NCI-H2107 (cell line): Measurements from ENCODE around the gene GNG8.
A peak's percentile ranks its signal among the peaks of the same experiment; 100 is the strongest.

Experiments
- DNase-seq: peaks from one replicate; lab custom pipeline; 2025; lab: John Stamatoyannopoulos, UW

The GNG8 gene

DNA sequence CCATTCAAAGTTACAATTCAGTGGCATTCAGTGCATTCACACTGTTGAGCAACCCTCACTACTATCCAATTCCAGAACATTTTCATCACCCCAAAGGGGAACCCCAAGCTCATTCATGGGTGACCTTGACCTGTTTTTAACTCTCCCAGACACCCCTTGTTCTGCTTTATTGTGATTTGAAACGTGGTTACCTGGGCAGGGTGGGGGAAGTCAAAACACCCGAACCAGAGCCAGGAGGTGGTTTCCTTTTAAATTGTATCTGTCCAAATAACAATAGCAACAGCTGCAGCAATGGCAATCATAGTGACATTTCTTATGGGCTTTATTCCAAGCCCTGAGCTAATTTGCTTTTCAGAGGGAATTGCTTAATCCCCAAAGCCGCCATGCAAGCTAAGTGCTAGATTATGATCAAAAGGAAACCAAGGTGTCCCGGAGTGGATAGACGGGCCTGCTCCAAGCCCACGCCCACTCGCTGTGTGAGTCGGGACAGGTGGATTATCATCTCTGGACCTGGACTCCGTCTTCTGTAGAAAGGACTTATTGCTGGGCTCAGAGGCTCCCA lies 17.3 kb downstream of the GNG8 start:
- DNase-seq = no peak

DNA sequence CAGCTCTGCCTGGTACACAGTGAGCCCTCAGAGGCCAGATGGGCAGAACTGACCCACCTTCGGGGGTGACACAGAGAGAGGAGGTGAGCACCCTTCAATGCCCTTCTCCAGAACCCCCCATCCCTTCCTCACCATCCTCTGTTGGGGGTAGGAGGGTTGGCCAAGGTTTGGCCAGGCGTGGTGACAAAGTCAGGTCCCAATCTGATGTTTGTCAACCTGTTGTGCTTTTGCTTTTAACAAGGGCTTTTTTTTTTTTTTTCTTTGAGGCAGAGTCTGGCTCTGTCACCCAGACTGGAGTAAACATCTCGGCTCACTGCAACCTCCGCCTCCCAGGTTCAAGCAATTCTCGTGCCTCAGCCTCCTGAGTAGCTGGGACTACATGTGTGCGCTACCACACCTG lies 18.4 kb downstream of the GNG8 start:
- DNase-seq = no peak

DNA sequence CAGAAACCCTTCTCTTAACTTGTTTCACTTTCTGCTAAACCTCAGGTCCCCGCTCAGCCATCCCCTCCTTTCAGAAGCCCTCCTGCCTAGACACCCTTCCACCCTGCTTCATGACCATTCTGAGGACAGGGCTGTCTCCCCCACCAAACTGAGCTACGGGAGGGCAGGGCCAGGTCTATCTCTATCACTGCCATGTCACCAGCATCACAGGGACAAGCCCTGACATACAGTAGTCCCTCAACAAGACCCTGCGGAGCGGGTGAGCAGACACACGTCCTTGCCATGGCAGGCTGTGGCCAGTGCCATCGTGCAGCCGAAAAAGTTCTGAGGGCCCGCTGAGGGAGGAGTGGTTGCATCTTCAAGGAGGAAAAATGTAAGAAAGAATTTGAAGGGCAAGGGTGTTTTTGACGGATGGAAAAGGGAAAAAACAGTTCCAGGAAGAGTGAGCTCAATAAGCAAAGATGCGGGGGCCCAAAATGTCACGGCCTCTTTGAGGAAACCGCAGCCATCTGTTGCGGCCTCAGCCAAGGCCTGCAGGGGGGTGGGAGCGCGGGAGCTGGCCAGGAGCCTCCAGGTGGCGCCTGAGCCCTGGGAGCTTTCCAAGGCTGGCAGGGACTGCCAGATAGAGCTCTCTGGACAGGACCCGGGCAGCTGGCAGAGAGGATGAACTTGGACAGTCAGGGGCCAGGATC lies 19.2 kb downstream of the GNG8 start:
- no peak for DNase-seq

DNA sequence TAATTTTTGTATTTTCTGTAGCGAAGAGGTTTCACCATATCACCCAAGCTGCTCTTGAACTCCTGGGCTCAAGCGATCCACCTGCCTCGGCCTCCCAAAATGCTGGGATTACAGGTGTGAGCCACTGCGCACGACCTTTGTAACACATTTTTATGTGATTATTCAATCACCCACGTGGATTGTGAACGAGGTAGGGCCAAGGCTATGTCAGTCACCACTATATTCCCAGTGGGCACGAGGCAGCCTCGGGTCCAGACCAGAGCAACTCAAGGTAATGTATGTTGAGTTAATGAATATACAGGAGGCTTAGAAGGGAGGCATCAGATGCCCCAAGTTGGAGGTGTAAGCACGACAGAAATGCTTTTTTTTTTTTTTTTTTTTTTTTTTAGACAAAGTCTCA lies 20.0 kb downstream of the GNG8 start:
- no peak for DNase-seq

DNA sequence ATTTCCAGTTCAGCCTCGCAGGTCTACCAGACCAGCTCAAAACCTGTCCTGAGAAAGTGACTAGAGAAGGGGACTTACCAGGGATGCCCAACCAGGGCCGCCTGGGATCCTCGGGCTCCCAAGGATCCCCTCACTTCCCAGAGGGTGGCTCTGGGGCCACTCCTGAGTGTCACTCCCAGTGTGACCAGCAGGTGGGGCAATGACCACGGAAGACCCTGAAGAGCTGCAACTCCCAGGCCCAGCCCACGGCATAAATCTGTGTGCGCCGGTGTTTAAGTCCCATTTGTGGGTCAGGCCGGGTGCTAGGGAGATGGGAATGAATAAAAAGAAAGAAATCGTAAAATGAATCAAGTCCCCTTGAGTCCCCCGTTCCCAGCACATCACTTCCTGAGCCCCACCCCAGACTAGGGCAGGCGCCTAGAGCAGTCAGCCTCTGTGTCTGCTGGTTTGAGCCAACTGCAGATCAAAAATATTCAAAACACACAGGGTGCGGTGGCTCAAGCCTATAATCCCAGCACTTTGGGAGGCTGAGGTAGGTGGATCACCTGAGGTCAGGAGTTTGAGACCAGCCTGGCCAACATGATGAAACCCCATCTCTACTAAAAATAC lies 21.8 kb downstream of the GNG8 start:
- peak; percentile 69 for DNase-seq

DNA sequence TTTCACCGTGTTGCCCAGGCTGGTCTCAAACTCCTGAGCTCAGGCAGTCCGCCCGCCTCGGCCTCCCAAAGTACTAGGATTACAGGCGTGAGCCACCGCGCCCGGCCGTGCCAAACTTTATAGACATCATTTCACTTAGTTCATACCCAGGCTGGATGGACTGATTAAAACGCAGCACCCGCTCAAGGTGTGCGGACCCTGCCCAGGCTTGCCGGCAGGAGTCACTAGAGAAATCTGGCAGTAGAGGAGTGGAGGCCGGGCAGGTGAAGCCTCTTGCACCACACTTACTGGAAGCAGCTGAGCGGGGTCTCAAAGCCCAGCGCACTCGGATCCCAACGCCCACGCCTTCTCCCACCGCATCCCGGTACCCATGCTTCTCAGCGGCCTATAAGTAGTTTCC lies 22.5 kb downstream of the GNG8 start:
- no peak for DNase-seq

DNA sequence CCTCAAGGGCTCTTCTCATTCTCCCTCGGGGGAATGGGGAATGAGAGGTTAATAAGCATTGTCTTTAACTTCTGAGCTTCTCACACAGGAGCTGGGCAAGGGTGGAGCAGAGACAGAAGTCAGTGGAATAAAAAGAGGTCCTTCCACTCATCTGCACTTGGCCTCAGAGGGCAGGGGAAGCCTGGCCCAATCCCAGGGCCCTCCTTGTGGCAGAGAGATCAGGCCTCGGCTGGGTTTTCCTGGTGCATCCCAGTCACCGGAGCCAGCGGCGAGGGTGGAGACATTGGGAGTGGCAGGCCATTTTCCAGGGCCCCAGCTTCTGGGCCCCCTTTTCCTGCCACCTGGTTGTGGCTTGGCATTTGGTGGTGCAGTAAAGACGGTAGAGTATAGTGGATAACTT lies 24.2 kb downstream of the GNG8 start:
- no peak for DNase-seq

DNA sequence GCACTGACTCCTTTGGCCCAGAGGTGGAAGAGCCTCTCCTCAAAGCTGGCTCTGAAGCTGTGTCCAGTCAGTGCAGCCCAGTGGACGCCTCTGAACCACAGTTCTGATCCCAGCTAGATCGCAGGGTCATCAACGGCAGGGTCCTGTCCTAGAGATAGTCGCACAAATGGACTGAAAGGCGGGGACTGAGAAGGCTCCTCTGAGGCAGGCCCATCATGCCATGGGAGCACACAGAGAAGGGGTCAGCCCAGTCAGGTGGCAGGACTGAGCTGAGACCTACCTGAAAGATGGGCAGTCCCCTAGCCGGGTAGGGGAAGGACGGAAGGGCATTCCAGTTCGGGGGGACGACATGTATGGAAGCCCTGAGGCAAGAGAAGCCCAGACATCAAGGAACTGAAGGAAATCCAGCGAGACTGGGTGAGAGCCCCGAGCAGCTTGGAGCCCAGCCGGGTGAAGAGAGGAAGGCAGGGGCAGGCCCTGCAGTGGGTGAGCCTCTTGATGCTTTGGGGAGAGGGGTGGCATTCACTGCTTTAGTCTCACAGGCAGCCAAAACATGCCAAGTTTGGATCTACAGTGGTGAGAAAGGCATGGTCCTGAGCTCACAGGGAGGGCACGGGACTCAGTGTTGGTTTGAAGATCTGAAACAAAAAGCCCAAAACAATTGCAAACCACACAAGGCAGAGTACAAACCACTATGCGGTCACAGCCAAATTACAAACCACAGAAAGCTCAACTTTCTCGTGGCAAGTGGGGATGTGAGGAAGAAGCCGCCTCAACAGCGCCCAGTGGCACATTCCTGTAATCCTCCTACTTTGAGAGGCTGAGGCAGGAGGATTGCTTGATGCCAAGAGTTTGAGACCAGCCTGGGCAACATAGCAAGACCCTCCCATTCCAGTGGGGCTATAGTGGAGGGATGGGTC lies 24.9 kb downstream of the GNG8 start:
- no peak for DNase-seq

DNA sequence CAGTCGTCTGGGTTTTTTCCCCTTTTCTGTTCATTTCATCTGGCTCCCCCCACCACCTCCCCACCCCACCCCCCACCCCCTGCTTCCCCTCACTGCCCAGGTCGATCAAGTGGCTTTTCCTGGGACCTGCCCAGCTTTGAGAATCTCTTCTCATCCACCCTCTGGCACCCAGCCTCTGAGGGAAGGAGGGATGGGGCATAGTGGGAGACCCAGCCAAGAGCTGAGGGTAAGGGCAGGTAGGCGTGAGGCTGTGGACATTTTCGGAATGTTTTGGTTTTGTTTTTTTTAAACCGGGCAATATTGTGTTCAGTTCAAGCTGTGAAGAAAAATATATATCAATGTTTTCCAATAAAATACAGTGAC lies 25.6 kb downstream of the GNG8 start:
- DNase-seq = no peak

DNA sequence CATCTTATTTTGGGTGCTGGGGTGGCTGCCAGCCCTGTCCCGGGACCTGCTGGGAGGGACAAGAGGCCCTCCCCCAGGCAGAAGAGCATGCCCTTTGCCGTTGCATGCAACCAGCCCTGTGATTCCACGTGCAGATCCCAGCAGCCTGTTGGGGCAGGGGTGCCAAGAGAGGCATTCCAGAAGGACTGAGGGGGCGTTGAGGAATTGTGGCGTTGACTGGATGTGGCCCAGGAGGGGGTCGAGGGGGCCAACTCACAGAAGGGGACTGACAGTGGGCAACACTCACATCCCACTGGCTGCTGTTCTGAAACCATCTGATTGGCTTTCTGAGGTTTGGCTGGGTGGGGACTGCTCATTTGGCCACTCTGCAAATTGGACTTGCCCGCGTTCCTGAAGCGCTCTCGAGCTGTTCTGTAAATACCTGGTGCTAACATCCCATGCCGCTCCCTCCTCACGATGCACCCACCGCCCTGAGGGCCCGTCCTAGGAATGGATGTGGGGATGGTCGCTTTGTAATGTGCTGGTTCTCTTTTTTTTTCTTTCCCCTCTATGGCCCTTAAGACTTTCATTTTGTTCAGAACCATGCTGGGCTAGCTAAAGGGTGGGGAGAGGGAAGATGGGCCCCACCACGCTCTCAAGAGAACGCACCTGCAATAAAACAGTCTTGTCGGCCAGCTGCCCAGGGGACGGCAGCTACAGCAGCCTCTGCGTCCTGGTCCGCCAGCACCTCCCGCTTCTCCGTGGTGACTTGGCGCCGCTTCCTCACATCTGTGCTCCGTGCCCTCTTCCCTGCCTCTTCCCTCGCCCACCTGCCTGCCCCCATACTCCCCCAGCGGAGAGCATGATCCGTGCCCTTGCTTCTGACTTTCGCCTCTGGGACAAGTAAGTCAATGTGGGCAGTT lies 26.2 kb downstream of the GNG8 start:
- no peak for DNase-seq

DNA sequence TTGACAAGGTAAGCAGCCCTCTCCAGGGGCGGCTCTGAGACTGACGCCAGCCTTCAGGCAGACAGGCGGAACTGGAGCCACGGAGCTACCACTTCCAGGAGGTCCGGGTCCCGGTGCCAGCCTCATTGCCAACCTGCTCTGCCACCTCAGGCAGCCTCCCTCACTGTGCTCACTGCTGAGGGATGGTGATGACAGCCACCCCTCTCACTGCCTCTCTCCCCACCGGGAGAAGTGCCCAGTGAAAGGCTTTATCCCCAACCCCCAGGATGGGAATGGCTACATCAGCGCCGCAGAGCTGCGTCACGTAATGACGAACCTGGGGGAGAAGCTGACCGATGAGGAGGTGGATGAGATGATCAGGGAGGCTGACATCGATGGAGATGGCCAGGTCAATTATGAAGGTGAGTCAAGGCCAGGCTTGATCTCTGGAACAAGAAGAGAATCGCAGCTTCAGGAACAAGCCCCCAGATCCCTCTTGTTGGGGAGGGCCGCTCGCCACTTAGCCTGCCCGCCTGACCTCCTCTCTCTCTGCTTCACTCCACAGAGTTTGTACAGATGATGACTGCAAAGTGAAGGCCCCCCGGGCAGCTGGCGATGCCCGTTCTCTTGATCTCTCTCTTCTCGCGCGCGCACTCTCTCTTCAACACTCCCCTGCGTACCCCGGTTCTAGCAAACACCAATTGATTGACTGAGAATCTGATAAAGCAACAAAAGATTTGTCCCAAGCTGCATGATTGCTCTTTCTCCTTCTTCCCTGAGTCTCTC lies 27.2 kb downstream of the GNG8 start:
- no peak for DNase-seq

DNA sequence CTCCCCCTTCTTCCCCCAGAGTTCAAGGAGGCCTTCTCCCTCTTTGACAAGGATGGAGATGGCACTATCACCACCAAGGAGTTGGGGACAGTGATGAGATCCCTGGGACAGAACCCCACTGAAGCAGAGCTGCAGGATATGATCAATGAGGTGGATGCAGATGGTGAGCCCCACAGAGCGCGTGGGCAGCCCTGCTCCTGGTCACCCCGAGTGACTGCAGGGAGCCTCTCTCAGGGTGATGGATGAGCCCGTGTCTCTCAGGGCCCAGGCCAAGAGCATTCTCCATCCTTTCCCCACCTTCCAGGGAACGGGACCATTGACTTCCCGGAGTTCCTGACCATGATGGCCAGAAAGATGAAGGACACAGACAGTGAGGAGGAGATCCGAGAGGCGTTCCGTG lies 27.8 kb downstream of the GNG8 start:
- DNase-seq = no peak

DNA sequence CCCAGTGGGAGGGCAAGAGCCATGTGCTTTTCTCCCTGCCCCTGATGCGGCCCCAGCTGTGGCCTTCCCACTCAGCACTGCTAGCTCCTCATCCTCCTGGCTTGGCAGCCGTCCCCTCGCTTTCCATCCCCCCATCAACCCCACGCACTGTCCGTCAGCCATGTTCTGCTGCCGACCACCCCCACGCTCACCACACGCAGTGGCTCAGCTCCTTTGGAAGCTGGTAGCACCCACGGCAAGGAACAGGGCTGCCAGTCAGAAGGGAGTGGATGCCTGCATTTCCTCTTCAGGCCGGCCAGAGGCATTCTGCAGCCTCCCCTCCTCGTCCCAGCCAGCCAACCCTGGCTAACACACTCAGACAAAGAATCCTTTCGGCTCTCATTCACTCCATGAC lies 28.6 kb downstream of the GNG8 start:
- DNase-seq = no peak

DNA sequence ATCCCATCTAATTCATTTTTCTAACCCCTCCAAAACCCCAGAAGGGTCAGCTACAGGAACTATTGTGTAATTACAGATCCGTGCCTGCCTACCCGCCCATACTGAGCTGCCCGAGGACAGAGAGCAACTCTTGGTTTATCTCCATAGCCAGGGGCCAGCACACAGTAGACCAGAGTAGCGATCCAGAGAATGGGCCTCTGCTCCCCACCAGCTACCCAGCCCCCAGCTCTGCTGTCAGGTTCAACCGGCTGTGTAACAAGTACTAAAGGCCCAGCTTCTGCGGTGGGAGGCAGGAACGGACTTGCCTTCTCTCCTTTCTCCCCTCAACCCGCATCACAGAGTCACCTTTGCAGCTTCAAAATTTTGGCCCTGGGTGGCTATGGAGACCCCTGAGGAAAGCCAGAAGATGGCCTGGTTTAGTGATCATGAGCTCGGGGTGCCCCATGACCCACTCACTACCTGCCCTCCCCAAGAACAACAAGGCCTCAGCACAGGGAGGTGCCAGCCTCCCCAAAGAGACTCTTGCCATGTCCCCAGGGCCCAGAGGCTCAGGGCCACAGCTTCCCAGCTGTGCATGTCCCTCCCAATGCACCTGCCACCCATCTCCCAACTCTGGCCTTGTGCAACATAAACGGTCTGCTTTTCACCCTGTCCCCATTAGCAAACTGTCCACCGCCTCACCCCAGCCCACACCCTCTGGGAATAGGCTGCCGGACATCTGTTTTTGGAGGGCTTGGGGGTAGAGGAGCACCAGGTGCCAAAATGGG lies 29.1 kb downstream of the GNG8 start:
- DNase-seq = no peak

DNA sequence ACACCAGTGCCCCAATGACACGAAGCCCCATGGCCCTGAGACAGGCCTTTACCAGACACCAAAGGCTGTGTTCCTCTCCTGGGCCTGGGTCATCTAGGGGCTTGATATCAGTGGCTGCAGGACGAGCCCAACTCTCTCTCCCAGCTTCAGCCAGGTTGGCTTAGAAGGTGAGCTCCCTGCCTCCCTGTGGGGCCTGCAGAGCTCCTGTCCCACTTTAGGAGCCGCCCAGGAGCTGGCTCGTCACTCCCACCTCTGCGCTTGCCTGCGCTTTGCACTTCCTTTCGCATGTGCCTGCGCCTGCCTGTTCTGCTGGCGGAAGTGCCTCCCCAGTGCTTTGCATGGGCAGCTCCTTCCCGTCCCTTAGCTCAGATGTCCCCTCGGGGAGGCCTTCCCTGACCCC lies 30.0 kb downstream of the GNG8 start:
- no peak for DNase-seq

DNA sequence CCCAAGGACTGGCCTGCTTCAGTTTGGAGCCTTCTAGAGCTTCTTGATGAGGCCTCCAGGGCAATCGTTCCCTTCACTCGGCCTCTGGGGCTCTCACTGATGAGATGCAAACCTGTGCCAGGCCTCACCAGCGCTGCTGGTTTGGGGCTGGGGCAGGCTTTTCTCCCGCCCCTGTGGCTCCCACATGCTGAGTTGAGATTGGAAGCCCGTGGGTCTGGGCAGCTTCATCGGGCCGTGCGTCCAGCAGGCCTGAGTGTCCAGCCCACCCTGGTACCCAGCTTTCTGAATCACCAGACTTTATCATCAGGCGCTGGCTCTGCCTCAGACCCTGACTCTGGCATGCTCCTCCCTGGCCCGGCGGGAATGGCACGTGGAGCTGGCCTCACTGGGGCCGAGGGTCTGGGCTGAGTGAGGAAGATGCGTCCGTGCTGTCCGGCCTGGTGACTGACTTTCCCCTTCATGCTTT lies 30.6 kb downstream of the GNG8 start:
- no peak for DNase-seq

DNA sequence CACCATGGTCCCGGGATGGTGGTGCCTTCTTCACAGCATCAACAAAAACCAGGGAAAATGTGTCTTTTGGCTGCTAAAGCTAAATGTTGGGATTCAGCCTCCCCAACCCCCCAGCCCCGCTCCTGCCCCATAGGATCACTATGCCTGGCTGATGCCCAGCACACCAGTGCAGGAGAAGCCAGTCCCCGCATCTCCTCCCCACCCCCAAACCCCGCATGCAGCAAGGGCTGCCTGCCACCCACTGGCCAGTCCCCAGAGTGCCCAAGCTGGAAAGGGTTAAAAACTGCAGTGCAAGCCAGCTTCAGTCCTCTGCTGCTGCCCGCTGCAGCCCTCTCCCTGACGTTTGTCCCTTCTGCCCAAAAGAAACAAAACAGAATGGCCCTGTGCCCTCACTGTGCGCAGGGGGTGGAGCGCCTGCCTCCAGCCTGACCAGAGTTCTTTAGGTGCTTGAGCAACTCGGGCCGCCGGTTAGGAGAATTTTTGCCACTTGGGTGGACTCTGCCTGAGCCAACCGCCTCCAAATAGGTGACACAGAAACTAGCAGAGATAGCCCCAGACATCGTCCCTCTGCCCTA lies 31.1 kb downstream of the GNG8 start:
- DNase-seq = no peak

DNA sequence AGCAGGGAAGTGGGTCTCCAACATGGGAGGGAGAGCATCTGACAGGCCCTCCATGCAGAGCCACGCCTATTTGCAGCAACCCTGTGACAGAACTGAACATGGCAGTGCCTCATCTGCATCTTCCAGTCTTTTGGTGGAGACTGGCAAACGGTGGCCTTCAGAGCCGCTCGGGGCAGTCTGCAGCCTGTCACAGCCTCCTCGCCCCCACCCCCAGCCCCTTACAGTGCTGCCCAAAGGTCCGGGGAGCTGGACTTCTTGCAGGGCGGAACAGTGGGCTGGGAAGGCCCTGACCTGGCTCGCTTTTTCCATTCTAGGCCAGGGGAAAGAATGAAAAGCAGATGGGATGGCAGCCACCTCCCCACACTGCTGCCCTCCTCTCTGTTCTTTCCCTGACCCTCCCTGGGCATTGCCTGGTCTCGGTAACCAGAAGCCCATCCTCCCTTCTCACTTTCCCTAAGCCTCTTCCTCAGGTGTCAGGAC lies 32.2 kb downstream of the GNG8 start:
- no peak for DNase-seq

DNA sequence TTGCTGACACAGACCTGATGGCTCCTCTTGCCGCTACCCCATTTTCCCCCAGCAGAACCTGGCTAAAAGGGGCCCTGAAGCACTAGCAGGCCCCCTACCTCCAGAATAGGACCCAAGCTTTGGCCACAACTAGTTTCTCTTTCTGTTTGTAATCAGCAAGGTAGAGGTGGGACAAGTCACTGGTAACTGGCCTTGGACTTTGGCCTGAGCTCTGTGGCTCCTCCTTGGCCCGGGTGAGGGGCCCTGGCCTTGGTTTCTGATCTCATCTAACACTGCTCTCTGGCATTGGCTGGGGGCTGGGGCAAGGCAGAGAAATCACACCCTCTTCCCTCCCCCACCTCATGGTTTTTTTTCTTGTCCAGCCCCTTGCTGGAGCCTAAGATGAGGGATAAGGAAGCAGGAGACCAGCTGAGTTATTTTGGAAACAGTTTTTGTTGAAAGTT lies 32.8 kb downstream of the GNG8 start:
- no peak for DNase-seq
